ENCODE data around the gene GUCD1.

Gene GUCD1

GRCh38 chr22:24523873-24524272, 31.1 kb downstream of the GUCD1 start:
- DNase-seq, result no peak

GRCh38 chr22:24521791-24522245, 33.1 kb downstream of the GUCD1 start:
- peak; percentile 91 for DNase-seq

DNA sequence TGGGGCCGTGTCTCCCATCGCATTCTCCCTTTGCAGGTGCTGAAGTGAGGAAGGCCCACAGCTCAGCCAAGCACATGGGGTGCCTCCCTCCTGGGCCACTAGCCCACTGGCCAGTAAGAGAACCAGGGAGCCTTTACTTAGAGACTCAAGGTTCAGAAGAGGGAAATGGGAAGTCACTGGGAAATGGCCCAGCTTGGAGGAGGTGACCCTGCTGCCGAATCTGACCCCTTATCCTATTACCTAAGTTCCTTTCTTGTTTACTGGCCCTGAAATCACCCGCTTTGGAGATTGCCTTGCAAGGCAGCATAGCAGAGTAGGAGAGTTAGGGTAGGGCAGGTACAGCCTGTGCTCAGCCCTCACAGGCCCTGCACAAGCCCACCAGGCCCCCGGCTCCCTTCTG, 35.4 kb downstream of the GUCD1 start:
- no peak for DNase-seq

GRCh38 chr22:24518771-24519485, 36.0 kb downstream of the GUCD1 start:
- no peak for DNase-seq

DNA sequence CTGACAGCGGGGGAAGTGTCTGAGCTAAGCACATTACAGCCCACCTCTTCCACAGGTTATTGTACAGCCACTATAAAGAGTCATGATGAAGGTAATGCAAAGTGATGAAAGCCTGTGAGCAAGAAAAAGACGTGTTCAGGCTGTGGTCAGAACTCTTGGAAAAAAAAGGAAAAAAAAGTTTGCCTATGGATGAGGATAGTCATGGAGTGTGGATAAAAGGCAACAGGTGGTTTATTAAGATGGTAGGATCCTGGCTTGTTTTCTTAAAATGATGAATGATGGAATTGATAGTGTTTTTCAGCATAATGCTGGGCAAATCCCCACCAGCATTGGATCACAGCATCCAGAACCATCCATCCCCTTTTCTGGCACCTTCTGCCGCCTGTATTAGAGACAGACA, 36.7 kb downstream of the GUCD1 start:
- DNase-seq, result no peak

- DNase-seq, result peak; percentile 87
These were observed 37.5 kb downstream of the GUCD1 start for GRCh38 chr22:24517446-24517845.

DNA sequence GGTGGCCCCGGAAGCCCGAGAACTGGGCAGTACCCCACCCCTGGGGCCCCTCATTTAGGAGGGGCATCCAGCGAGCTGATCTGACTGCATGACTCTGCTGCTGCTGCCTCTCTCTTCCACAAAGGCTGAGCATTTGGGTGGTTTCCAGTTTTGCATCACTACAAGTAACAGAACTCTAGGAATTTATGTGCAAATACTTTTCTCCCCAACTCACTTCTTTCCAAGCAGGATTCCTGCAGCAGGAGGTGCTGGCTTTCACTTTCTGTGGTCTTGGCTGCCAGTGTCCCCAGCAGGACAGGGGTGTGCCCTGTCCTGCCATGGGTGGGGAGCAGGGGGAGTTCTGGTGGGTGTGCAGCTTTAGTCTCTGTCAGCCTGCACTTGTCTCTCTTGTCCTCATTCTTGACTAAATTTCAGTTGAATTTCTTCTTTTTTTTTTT, 38.6 kb downstream of the GUCD1 start:
- no peak for DNase-seq

DNA sequence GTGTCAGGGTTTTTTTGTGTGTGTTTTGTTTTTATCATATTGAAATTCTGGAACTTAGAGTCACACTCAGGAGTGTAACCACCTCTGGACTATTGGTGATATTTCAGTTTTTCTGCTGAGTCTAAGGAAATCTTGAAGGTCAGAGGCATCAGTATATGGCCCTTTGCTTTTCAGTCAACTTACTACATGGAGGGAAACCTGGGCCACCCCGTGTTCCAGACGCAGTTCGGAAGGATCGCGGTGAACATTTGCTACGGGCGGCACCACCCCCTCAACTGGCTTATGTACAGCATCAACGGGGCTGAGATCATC, 40.0 kb downstream of the GUCD1 start:
- DNase-seq, result no peak

DNA sequence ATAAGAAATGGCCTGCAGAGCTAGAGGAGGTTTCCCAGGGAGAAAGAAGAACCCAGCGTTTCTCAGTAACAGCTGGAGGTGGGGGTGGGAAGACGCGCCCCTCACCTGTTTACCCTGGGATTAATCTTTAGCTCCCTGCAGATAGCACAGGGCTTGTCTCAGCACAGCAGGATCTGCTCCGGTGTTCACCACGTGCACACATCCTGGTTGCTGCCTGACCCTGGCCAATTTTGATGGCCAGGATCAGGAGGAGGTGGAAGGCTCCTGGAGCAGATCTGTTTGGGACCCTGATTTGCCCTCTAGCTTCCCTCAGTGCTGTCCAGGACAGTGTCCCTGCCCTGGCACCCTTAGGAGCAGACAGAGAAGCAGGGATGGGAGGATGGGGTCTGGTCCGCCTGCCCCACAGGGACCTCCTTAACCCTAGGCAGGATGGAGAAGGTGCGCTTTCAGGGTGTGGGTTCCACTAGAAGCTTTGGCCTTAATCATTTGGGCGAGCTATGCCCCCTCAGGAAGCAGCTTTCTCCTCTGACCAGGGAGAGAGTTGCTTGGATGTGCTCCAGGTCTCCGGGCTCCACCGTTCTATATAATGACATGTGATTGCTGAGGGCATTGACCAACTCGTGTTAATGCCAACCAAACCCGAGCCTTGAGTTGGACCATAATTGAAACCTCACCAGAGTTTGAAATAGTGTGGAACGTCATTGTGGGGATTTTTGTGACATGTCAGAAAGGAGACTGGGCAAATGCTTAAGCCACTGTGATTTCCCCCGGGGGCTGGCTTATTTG, 40.5 kb downstream of the GUCD1 start:
- peak; percentile 55 for DNase-seq

DNA sequence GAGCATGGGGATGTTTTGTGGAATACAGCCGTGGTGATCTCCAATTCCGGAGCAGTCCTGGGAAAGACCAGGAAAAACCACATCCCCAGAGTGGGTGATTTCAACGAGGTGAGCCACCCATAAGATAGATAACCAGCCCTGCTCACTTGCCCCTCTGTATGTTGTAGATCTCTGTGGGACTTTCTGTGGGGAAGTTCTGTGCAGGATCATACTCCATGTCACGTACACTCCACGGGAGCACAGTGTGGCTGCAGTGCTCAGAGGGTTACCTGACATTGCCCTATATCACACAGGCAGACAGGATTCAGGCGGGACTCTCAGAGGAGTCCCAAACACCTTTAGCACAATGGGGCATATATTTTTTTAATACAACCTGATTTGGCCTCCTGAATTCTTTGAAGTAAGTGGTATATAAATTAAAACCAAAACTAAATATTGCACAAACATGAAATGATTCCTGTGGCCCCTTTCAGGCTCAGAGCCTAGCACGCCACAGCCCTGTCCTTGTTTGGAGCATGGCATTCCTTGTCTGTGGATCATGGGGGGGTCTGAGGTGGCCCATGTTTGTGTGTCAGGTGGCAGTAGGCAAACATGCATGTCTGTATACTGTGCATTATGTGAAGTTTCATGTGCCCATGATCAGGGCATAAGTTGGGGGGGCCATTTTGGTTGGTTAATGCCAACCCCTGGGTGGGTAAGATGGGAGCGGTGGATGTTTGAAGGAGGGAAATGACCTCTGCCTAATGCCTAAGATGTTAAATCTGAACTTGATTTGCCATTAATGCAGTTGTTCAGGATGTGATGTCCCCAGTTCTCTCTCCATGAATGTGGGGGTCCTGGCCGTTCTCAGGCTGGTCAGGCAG, 41.3 kb downstream of the GUCD1 start:
- no peak for DNase-seq

DNA sequence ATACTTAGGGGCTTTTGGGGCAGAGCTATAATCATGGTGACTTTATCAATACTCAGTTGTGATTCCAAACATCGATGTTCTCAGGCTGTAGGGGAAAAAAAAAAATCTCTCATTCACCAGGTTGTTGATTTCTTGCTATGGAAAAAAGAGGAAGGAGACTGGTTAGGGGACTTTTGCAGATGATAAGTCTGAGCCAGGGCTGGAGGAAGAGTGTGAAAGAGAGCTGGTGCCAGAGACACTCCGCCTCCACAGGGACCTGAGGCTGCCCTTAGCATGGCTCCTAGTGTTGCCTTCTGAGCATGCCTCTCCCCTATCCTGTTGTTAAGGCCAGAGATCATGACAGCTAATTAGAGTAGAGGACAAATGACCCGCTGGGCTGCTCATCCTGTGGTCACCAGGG, 42.9 kb downstream of the GUCD1 start:
- peak; percentile 34 for DNase-seq

DNA sequence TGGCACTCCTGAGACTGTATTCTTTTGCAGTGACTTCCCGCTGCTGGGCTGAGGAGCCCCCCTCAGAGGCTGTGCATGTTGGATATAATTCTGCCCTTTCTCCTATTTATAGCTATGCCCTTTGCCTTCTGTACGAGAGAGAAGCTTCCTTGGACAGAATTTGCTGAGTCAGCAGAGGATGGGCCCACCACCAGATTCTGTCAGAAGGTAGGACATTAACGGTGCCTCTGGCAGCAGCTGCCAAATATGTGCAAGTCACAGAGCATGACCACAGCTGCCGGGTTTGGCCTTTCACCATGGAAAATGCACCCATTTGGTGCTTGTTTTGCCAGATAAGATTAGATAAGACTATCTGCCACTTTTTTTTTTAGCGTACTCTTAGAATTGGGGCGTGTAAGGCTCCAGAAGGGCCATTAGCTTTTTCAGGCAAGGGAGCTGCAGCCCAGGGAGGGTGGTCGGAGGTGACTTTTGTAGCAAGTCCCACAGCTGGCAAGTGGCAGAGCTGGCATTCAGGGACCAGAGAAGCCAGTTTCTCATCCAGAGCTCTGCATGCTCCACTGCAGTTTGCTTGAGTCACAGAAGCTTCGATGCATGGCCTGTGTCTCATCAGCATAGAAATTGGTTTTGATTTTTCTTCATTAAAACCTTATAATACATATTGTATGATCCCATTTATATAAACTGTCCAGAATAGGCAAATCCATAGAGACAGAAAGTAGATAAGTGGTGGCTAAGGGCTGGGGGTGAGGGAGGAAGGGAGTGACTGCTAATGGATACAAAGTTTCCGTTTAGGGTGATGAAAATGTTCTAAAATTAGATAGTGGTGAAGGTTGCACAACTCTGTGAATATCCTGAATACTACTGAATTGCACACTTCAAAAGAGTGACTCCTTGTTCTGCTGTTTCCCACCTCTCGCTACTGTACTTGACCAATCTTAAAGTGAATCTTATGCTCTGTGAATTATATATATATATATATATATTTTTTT, 44.0 kb downstream of the GUCD1 start:
- peak; percentile 29 for DNase-seq

DNA sequence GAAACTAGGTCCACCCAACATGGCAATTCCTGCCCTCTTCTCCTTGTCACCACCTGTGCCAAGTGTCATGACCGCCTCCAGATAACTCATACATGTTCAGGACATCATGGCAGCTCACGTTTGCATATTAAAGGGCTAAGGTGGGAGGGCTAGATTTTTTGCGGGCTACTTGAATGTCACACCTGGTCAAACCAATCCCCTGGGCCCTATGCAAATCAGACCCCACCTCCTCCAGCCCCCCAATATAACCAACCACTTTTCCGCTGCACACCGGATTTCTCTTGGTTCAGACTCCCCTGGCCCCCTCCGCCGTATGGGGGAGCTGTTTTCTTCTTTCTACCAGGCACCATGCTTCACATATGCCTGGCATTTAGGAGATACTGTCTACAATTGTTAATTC, 47.2 kb downstream of the GUCD1 start:
- no peak for DNase-seq

- peak; percentile 40 for DNase-seq
These were observed 48.0 kb downstream of the GUCD1 start for GRCh38 chr22:24506802-24507438.

DNA sequence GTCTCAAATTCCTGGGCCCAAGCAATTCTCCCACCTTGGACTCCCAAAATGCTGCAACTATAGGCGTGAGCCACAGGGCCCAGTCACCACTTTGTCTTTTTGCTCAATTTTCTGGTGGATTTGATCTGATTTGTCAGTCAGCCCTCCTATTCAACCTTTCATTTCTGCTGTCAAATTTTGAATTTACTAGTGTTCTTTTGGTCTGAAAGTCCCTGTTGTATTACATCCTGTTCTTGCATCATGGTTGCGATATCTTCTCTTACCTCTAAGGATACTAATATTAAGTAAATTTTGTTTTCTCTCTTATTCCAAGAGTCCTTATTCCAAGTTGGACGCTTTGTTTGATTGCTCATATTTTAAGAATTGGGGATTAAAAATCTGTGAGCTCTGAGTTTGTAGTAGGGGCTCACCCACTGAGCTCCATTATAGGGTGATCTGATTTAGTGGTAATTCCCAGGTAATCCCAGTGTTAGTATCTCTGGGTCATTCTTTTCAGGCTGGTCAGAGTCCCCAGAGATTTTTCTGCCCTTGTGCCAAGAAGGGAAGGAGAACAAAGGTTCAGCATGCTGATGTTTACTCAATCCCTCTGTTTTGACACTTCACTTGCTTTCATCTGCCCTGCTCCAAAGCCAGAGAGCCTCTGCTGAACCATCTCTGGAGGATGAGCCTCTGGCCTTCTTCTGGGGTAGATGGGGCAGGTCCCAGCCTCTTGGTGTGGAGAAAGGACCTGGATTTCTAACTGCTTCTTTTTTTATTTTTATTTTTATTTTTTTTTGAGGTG, 49.8 kb downstream of the GUCD1 start:
- no peak for DNase-seq

DNA sequence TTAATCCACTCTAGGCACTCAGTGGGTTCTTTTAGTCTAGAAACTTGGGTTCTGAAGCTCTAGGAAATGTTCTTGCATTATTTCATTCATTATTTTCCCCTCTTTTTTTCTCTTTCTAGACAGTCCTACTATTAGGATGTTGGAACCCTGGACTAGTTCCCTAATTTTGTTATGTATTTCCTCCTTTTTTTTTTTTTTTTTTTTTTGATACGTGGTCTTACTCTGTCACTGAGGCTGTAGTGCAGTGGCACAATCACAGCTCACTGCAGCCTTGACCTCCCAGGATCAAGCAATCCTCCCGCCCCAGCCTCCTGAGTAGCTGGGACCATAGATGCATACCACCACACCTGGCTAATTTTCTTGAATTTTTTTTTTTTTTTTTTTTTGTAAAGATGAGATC, 50.4 kb downstream of the GUCD1 start:
- no peak for DNase-seq

DNA sequence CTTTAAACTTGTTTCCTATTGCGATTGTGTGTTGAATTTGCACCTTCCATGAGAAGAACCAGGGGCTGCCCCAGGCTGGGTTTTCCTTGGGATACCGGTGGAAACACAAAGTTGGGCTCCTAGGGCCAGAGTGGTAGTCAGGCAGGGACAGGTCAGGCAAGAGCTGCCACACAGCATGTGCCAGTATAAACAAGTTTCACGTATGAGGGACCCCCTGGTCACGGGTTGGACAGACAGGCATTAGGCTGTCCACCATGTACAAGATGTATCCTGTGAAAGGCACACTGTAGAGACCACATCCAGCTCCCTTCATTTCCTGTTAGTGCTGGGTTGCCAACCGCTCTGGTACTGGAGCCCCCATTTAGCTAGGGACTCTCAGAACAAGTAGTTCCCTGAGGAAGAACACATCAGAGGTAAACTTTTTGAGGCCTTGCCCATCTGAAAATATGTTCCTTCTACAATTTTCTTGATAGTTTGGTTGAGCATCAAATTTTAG, 51.0 kb downstream of the GUCD1 start:
- no peak for DNase-seq

- DNase-seq, result peak; percentile 25
These were observed 51.6 kb downstream of the GUCD1 start for GRCh38 chr22:24503137-24503842.

DNA sequence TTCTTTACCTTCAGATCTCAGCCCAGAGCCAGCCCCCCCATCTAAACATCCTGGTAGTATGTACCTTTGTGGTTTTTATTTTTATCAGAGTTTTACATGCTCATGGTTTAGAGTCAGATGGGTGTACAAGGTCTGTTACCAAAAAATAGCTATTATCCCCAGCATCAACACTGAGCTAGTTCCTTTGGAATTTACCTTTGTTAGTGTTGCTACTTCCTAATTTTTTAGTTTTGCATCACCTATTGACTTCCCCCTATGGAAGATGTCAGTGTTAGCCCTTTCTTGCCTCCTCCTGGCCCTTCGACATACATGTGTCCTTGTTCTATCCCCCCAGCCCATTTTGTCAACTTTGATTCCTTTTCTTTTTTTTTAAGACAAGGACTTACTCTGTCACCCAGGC, 52.4 kb downstream of the GUCD1 start:
- DNase-seq, result no peak

DNA sequence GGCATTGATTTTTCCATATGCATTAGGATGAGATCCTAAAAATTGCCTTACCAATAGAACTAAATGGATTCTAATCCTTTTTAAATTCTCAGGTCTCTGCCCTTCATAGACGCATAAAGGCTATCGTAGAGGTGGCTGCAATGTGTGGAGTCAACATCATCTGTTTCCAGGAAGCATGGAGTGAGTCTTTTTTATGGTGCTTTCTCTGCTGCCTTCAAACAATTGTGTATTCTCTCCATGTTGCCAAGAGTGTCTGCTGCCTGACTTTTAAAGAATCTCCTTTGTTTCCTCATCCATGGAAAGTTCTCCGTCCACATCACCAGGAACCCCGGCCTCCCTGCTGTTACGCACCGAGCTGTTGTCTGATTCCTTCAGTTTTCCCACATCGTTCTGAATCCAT, 52.9 kb downstream of the GUCD1 start:
- no peak for DNase-seq

Measured in NCI-H146 (cell line).